ENCODE results near the gene DIO3. TPM values are rescaled to one million over a fixed set of nuclear protein-coding genes. Genes with fewer than 3 reads are reported as not detected.

DIO3 gene
- total RNA-seq, 2 donors from 2014 or later: 0.82 to 6.9 TPM

DNA sequence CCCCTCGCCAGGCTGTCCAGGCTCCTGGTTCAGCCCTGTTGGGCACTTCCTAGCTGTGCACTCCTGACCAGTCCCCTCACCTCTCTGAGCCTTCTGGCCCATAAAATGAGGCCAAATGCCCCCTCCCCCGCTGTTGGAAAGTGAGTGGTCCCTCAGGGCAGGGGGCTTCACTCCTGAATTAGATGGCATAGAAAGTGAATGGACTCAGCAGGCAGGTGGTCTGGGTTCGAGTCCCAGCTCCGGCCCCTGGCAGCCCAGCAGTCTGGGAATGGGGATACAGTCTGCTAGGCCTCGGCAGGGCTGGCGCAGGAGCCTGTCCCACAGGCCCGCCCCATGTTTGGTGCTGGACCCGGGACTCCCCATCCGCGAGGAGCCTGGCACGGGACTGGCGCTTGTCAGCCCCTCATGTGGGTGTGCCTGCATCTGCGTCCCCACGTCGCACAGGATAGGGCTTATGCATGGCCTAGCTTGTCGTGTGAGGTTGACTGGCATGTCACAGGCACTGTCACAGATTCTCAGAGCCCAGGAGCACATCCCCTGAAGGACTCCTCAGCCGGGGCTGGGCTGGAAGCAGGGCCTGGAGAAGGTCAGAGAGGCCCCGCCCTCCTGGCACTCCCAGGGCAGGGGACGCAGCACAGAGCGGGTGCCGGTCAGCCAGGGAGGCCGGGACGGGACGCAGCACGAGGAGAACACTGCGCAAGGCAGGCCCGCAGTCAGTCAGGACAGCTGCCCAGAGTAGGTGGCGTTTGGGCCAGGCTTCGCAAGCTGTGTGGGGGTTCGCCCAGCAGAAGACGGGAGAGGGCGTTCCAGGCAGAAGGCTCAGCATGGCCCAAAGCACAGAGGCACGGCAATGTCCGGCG is 40.5 kb downstream of the DIO3 start:
- Histone ChIP-seq H3K36me3 (no peaks in the 10 kb centered on the region), H3K27ac (no peak overlapping the region), H3K27me3 (replicated peaks; ENCODE audit: insufficient read depth) (no peaks in the 10 kb centered on the region), H3K9me3 (no peaks in the 10 kb centered on the region), H3K4me3 (no peak overlapping the region), H3K4me1 (replicated peaks) (no peaks in the 10 kb centered on the region)
- no peak for DNase-seq (ENCODE audit: low spot score)
- TF ChIP-seq POLR2A (IDR thresholded peaks at IDR 0.05) (no peak), CTCF (IDR thresholded peaks at IDR 0.05) (no peak), POLR2AphosphoS5 (IDR thresholded peaks at IDR 0.05) (no peak)
- intact Hi-C loops (cut with DNase I): no loop called here
- WGBS: 95% methylated on average over 32 of the region's 35 CpGs

GRCh38 chr14:101602466-101602840 is 41.2 kb downstream of the DIO3 start:
- no peaks in the 10 kb centered on the region for H3K36me3 ChIP-seq
- intact Hi-C loops (cut with DNase I): no loop called here
- no peaks in the 10 kb centered on the region for H3K4me1 ChIP-seq (replicated peaks)
- H3K4me3 ChIP-seq: no peak overlapping the region
- WGBS: 92% methylated on average over 12 of the region's 12 CpGs
- no peaks in the 10 kb centered on the region for H3K27me3 ChIP-seq (replicated peaks; ENCODE audit: insufficient read depth)
- TF ChIP-seq CTCF (IDR thresholded peaks at IDR 0.05) (no peak), POLR2A (IDR thresholded peaks at IDR 0.05) (no peak), POLR2AphosphoS5 (IDR thresholded peaks at IDR 0.05) (no peak)
- no peak overlapping the region for H3K27ac ChIP-seq
- no peak for DNase-seq (ENCODE audit: low spot score)
- no peaks in the 10 kb centered on the region for H3K9me3 ChIP-seq

- Histone ChIP-seq H3K4me3 (no peak overlapping the region), H3K27ac (no peak overlapping the region), H3K36me3 (no peaks in the 10 kb centered on the region), H3K4me1 (replicated peaks) (no peaks in the 10 kb centered on the region), H3K9me3 (no peaks in the 10 kb centered on the region), H3K27me3 (replicated peaks; ENCODE audit: insufficient read depth) (no peaks in the 10 kb centered on the region)
- no peak for DNase-seq (ENCODE audit: low spot score)
- TF ChIP-seq CTCF (IDR thresholded peaks at IDR 0.05) (no peak), POLR2A (IDR thresholded peaks at IDR 0.05) (no peak), POLR2AphosphoS5 (IDR thresholded peaks at IDR 0.05) (no peak)
- 87% methylated on average over 8 of the region's 8 CpGs for WGBS
- intact Hi-C loops (cut with DNase I): no loop called here
Observed at GRCh38 chr14:101603096-101603495, 41.8 kb downstream of the DIO3 start.

DNA sequence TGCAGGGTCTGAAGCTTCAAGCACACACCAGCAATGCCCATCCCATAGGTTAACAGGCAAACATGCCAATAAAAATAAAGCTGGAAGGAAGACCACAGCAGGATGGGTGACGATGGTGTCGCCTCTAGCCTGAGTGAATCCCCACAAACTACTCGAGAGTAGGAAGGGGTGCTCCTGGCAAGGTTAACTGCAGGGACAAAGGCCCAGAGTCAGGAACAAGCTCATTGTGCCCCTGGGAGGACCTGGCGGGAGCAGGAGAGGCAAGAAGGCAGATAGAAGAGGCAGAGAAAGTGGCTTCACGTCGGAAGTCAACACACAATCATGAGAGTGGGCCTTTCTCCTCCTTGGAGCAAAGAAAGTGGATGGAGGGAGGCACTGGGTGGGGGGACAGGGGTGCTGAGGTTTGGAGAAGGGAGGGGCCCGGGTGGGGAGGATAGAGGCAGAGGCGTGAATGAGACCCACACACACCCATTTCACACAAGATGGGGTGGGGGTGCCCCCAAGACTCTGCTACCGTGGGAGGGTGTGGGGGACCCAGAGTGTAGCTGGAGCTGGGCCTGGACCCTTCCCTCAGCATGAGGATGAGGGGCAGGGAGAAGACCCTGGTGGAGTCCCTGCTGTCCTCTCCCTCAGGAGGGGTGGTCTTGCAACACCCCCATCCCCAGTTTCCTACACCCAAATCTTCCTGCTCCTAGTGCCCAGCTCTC is 43.1 kb downstream of the DIO3 start:
- no peaks in the 10 kb centered on the region for H3K4me1 ChIP-seq (replicated peaks)
- DNase-seq (ENCODE audit: low spot score): no peak
- no peaks in the 10 kb centered on the region for H3K9me3 ChIP-seq
- H3K27me3 ChIP-seq (replicated peaks; ENCODE audit: insufficient read depth): no peaks in the 10 kb centered on the region
- 88% methylated on average over 9 of the region's 9 CpGs for WGBS
- no peak overlapping the region for H3K27ac ChIP-seq
- intact Hi-C loops (cut with DNase I): no loop called here
- H3K36me3 ChIP-seq: no peaks in the 10 kb centered on the region
- H3K4me3 ChIP-seq: no peak overlapping the region
- TF ChIP-seq CTCF (IDR thresholded peaks at IDR 0.05) (no peak), POLR2A (IDR thresholded peaks at IDR 0.05) (no peak), POLR2AphosphoS5 (IDR thresholded peaks at IDR 0.05) (no peak)
